8988T (cell line): ENCODE measurements around the gene SDF2L1.

Source experiments
- DNase-seq: peaks from one replicate; pipeline ENCODE4 v3.0.0; 2011

The SDF2L1 gene

DNA sequence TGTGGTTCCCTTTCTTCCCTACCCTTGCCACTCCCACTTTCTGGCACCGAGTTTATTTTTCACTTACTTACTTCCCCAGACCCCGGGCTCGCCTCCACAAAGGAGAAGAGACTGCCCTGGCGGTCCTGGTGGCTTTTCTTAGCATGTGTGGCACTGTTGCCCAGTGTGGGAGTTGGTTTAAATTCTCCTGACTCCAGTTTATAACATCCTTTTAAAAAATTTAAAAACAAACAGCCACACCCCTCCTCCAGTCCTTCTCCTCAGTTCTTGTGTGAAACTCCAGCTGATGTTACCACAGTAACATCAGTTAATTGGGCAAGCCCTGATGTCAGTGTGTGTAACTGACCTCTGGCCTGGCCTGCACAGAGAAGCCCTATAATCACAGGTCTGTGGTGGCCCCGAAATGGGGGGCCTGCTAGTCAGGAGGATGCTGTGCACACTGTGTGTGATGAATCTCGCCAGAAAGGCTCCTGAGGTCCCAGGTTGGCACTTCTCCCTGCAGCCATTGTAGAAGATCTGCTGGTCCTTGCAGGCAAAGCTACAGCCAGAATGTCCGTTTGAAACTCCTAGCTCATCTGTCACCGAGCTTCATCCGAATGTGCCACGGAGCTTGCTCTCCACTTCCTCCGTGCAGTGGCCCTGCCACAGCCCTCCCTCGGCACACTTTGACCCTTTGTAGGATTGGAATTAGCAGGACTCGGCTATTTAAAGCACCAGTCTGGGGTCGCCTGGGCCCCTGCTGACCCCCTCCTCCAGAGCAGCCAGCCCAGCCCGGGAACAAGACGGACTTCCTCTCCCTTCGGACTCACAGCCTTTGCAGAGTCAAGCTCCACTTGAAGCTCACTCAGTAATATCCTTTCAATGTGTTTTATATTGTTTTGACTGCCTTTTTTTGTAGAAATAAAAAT, 19.8 kb upstream of the SDF2L1 start:
- no peak for DNase-seq

DNA sequence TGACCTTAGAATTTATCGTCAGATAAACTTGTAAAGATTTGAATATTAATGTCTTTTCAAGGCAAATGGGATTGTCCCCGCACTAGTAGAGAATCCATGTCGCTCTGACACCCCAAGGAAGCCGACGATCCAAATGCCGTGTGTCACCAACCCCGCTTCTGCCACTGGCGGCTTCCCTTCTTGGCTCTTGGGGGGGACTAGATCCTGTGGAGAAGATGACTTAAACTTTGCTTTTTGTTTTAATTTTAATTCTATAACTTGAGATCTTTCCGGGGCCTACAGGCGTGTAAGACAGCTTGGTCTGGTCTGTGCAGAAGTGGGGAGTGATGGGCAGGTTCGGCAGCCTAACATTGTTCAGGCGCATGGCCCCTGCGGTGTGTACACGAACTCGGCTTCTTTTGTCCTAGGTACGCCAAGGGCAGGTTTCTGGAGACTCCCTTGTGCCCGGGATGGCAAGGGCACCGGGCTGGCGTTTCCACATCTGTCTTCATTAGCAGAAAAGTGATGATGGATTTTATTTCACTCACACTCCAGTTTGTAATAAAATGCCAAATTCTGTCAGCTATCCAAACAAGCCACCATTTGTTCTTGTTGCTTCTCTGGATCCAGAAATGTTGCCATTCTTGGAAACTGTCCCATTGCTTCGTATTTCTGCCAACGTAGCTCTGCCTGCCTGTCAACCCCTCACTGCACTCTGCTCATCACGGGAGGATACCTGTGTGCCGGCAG, 19.0 kb upstream of the SDF2L1 start:
- no peak for DNase-seq

DNA sequence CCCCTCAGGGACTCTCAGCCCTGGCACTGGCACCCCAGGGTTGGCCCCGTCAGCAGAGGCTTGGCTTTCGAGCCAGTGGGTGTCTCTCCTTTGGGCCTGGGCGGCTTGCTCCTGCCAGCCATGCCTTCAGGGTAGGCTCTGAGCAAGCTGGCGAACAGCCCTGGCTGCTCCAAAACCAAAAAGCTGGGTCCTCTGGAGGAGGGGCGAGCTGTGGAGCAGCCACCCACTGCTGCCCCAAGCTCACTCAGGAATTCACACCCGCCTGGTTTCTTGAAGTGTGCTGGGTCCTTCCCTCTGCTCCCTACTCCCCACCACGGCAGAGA, 18.5 kb upstream of the SDF2L1 start:
- no peak for DNase-seq

DNA sequence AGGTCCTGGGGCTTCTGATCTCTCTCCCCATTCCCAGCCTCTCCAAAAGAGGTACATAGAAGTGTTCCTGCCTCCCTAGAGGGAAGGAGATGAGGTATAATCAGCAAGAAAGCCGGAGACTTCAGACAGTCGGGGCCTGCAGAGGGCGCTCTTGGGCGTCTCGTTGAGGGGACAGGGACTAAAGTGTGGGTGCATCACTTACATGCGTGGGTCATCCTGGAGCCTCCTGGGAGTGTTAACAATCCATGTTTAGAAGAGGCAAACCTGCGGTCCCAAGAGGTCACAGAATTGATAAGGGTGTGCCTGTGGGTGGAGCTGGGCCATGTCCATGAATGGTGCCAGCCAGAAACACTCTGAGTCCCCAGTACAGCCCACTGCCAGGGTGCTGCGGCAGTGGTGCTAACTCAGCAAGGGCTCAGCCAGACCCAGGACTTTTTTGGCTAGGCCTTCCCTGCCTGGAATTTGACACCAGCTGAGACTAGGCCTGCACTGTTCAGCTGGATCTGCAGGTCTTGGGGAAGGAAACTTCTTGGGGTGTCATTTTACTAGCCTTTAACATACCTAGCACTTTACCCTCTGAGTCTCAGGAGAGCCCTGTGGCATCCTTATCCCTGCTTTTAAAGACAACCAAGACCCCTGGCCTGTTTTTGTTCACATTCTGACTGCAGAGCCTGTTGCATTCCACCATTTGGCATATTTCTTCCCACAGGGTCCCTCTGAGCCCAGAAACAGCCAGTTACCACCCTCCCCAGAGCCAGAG, 17.8 kb upstream of the SDF2L1 start:
- DNase-seq, result no peak

DNA sequence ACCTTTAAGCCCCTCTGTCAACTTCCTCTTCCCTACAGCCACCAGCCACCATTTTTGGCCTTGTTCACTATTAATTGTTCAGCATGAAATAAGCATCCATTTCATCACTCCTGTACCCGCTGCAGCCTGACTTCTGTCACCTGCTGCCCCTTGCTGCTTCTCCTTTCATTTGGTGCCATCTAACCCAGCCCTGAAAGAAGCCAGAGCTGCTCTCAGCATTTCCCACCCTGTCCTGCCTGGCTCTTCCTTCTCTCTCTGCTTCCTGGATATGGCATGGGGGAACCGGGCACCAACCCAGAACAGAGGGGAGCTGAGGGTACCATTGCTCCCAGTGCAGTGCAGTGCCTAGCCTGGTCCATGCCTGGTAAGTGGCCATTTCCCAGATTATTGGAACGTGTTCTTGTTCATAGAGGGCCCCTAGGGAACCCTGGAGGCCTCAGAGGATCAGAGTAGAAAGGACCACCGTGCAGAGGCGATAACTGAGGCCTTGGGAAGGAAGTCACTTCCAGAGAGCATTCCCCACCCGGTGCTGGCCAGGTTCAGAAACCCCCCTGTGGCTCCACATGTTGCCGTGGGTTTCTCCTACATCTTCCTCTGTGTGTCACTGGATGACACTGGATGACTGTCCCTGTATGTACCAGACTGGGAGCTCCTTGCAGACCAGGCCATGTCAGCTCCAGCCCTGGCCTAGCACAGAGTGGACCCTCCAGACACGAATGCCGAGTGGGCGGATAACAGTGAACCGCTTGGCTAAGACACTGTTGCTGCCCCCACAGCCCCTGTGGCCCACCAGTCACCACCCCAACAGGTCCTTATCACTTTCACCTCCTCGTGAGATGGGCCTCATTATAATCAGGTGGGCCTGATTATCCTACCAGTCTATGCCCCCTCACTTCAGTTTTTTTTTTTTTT, 17.0 kb upstream of the SDF2L1 start:
- DNase-seq, result no peak

DNA sequence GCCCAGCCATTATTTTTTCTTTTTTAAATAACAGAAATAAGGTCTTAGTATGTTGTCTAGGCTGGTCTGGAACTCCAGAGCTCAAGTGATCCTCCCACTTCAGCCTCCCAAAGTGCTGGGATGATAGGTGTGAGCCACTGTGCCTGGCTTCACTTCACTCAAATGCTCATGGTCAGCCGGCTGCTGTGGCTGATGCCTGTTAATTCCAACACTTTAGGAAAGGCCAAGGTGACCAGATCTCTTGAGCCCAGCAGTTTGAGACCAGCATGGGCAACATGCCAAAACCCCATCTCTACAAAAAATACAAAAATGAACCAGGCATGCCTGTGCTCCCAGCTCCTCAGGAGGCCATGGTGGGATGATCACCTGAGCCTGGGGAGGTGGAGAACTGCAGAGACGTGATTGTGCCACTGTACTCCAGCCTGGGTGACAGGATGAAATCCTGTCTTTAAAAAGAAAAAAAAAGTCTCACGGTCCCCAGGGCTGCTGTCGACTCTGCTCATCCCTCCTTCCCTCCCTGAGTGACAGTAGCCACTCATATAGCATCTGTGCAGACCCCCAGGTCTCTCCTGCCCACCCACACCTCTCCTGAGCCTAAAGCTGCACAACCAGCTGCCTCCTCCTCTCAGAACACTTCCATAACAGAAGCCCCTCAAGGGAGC, 15.9 kb upstream of the SDF2L1 start:
- no peak for DNase-seq

DNA sequence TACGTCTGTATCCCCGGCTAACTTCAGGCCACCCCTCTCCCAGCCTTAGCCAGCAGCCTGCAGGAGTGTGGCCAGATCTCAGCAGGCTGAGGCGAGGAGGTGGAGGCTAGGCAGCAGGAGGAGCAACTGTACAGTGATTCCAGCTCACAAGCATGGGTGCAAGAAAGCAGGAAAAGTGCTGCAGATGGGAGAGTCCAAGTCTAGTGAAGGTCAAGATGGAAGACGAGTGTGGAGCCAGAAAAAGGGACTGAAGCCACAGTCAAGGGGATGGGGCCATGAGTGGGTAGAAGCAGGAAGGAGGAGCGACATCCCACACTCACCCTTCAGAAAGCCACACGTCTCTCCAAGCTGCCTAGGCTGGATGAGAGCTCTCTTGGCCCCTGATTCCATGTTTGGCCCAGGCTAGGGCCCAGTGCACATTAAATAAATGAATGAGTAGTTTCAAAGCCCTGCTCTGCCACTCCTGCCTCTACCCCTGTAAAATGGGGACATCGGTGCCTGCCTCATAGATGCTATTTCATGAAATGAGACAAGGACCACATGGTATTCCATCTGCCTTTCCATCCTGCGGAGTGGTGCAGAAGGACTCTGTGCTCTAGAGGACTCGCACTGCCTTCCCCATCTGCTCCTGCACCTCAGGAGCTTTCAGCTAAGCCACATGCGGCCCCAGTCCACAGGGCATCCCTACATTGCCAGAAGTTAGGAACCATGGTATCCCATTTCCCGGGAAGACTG, 15.2 kb upstream of the SDF2L1 start:
- DNase-seq, result no peak

DNA sequence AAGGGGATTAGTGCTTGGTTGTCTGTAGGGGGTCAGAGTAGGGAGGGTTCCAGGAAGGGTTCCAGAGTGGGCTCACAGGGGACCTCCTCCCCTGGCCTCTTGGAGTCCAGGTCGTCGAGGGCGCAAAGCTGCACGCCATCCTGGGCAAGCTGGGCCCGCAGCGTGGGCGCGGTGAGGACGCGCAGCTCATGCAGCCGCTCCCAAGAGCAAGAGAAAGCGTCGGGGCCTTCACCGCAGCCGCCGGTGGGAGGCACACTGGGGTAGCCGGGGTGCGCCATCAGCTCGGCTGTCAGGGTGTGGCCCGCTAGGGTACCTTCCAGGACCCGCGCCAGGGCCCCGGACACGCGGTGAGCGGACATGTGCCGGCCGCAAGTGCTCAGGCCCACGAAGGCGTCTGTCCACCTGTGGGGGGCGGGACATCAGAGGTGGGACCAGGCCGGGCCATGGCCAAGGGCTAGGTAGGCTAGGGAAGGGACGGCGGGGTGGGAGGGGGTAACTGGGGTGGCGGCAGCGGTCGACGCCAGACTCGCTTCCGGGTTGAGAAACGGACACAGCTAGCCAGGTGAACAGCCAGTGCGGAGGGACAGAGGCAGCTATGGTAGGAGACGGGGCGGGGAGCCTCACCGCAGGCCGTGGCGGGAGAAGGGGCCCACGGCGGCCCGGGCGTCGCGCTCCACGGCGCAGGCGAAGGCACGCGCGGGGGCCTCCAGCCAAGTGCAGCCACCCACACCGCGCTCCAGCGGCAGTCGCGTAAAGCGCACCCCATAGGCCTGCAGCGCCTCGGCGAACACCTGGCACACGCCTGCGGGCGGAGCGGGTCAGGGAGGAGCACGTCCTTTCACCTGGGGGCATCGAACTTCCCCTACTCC, 13.5 kb upstream of the SDF2L1 start:
- no peak for DNase-seq

DNA sequence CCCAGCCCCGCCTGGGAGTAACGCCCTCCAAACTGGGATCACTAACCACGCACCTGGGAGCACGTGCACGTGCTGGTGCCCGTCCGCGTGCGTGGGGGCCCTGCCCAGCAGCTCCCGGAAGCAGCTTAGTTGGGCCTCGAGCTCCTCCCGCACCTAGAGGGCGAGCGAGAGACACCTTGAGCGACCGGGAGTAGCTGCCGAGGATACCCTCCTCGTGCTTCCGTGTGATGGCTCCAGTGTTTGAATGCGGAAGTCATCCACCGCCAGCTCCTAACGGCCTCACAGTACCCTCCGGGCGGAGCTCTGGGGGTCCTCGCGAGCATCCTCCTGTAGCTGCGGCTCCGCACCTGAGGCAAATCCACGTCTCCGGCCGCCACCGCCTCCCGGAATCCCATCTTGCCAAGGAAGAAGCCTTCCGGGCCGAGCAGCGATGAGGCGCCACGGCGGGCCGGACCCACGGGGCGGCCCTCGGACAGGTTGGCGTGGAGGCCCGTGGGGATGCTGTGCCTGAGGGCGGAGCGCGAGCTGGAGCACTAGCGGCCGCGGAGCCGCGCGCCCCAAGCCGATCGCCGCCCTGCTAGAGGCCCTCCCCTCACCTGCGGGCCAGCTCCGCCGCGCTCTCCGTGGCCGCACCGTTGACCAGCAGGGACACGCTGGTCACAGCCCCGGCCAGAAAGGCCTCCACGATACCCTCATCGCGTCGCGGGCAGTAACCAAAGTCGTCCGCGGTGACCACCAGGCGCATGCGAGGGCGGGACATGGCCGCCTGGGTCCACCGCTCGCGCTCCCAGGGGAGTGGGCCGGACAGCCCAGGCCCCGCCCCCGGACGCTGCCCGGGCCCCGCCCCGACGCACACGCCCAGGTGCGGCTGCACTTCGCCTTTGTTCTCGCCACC, 12.6 kb upstream of the SDF2L1 start, which contains the start of gene YDJC:
TSS of gene YDJC (minus strand) at position 768 of the 895 bp plus-strand sequence. CDS start at position 760, 8 bp downstream.
- DNase-seq, result peak; percentile 84

DNA sequence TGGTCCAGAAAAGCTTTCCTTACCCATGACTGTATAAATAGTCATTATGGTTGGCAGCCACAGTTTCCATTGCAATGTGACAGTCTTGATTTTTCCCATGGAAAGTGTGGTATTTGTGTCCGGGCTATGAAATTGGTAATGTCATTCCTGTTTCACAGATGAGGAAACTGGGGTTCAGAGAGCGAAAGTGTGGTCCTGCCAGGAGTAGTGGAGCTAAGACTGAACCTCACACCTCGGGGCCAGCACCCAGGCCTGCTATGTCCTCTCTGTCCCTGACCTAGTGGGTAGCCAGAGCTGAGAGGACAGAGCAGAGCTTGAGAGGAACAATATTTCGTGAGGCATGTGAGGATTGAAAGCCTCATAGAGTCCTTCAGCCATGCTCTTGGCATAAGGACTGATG, 11.1 kb upstream of the SDF2L1 start:
- no peak for DNase-seq

DNA sequence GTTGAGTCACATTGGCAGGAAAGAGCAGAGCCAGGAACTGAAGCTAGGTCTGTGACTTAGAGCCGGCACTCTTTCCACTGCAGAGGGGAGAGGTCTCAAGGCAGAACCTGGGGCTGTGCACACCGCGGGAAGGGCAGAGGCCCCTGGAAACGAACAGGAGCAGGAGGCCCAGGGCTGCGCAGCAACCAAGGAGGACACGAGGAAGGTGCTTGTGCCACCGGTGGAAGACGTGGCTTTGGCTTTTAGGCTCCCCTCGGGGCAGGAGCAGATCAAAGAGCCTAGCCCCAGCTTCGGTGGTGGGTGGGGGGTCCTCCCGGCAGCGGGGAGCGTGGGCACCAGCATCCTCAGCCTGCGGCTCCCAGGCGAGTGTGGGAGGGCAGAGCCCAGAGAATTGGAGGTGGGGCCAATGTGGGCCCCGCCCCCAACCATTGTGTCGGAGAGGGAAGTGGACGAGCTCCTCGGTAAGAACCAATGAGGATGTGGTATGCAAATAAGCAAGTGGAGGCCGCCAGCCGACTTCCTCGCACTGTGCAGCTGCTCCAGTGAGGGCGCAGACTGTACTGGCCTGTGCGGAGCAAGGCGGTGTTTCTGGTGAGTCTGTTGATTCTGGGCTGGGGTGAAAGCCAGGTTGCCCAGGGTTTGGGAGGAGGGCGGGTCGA, 9.7 kb upstream of the SDF2L1 start, which contains the start of gene CCDC116:
TSS of gene CCDC116 (plus strand) at position 524 of the 659 bp plus-strand sequence. CDS start 422 bp downstream, outside the sequence.
- DNase-seq, result no peak

DNA sequence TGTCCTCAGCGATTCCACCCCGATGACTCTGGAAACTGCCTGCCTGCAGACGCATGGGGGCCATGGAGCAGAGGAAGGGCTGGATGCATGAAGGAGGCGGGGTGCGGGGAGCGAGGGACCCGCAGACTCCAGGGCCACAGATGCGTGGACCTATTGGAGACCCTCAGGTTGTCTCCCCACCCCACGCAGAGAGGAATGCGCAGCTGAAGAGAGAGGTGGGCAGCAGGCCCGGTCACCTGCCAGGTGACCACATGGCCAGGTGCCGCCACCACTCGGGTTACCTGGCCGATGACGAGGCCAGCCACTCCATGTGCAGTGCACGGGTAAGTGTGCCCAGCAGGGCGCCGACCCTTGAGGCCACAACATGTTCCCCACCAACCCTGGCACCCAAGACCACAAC, 9.2 kb upstream of the SDF2L1 start:
- DNase-seq, result no peak

DNA sequence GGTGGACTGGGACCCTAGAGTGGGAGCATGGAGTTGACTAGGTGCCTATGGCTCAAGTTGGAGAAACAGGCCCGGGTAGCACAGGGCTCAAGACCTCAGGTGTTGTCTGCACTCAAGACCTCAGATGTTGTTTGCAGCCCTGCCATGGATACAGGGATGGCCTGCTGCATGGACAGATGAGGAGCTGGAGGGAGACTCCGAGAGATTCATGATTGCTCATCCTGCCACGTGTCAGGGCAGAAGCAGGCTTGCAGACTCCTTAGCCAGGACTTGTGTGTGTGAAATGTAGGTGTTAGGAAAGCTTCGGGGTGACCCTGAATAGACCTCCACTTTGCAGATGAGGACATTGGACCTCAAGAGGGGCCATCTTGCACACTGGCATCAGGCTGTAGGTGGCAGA, 8.6 kb upstream of the SDF2L1 start:
- DNase-seq, result no peak

DNA sequence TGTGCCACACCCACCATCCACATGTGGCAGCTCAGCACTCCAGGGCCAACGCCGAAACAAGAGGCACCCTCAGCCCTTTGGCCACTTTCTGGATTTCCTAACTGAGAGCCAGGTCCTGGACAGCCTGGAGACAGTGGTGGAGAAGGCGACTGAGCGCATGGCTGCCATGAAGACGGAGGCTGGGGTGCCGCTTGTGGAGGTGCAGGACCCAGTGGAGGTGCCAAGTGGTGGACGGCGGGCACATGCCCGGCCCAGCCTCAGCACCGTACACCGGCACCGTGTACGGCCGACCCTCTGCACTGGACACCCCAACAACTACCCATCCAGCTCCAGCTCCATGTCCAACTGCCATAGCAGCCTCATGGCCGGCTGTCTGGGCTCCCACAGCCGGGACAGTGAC, 8.0 kb upstream of the SDF2L1 start:
- DNase-seq, result no peak

DNA sequence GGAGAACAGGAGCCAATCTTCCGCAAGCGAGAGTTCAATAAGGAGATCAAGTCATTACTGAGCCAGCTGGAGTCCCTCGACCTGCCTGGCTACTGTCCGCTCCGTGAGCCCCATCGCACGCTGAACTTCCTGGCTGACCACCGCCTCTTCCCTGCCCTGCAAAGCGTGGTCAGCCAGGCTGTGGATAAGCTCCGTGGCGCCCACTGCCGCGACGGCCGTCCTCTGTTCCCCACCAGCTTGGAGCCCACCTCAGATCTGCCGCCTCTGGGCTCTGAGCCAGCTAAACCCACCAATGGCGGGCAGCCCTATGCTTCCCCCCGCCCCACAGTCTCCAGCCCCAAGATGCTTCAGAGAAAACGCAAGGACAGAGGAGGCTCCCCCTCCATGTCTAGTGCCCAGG, 7.3 kb upstream of the SDF2L1 start:
- no peak for DNase-seq

DNA sequence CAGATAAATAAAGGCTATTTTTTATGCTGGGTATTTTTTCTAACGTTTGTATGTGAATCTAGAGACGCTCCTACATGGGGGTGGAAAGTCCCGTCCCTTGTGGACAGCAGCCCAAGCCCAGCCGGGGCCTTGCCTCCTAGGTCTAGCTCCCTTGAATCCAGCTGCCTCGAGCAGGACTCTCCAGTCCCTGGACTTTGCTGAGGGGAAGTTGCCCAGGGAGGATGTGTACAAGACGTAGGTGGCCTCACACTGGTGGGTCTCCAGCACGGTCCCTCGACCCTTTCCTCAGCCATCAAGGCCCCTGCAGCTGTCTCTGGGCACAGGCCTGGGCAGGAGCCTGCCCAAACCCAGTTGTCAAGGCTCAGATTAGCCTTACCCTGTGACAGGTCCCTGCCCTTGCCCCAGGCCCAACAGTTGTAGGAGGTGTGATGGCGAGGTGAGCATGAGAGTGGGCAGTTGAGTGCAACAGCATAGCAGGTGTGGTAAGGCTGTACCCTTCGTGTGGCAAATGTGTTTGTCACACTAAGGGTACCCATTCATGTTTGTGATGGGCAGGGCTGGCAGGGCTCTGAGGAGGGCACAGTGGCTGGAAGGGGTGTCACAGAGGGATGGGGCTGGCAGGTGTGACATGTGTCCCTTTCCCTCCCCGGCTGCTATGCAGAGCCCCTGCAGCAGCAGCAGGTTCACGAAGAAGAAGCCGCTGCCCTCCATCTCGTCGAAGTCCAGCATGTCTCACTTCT, 6.2 kb upstream of the SDF2L1 start:
- DNase-seq, result no peak

DNA sequence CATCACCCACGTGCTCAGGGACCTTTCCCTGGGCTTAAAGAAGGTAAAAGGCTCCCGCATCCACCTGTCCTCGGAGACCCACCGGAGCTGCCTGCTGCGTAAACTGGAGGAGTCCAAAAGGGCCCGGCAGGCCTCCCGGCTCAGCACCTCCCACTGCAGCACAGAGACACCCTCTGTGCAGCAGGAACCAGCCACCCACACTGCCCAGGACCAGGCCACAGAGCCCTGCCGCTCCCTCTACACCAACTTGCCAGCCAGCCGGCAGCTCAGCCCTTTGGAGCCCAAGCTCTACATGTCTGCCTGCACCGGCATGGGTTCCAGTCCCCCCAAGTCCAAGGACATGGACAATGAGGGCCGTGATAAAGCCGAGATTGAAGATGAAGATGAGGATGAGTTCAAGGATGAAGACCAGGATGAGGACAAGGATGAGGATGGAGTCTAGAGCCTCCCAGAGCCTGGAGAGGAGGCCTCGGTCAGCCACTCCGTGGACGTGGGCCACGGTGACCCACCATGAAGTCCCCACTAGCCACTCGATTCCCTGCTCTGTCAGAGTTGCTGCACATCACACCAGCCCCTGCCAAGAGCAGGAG, 5.4 kb upstream of the SDF2L1 start:
- DNase-seq, result no peak
